GM12872 (cell line): ENCODE measurements around the gene ZKSCAN3.

Experiments used
- CTCF ChIP-seq: IDR thresholded peaks from 3 replicates; pipeline ENCODE4 v1.5.1; 2011; ENCODE audit warnings: low read depth, mild to moderate bottlenecking, low read length, moderate library complexity; ENCODE audit not compliant: insufficient read depth

The ZKSCAN3 gene

GRCh38 chr6:28355743-28356665, 6.3 kb downstream of the ZKSCAN3 start:
- peak; percentile 80 for TF ChIP-seq CTCF

- no peak for TF ChIP-seq CTCF
These were observed 6.9 kb downstream of the ZKSCAN3 start for GRCh38 chr6:28356666-28357020.

GRCh38 chr6:28357036-28357435, 7.3 kb downstream of the ZKSCAN3 start:
- no peak for TF ChIP-seq CTCF

- no peak for TF ChIP-seq CTCF
These were observed 11.2 kb downstream of the ZKSCAN3 start for GRCh38 chr6:28360961-28361360.

- TF ChIP-seq CTCF = no peak
These were observed 18.8 kb downstream of the ZKSCAN3 start for GRCh38 chr6:28368522-28368921.

GRCh38 chr6:28369463-28369862, 19.7 kb downstream of the ZKSCAN3 start:
- no peak for TF ChIP-seq CTCF

- TF ChIP-seq CTCF = no peak
These were observed 20.7 kb downstream of the ZKSCAN3 start for GRCh38 chr6:28370440-28370839.

GRCh38 chr6:28371280-28371679, 21.5 kb downstream of the ZKSCAN3 start:
- no peak for TF ChIP-seq CTCF
